ENCODE measurements around the gene WWOX.

Gene WWOX

DNA sequence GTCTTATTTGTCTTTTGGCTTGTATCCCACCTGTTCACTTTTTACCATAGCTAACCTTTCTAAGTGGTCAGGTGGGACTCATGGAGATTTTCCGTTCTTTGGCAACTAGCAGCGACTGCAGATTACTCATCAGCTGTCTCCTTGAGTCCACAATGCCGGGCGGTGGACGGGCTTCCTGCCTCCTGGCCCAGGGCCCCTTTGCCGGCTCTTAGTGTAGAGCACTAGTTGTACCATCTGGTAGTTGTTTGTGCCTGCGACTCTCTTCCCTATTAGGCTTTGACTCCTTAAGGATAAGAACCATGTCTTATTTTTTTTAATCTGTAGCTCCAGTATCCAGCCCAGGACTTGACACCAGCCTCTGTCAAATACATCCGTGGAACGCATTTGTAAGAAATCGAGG lies 399.9 kb downstream of the WWOX start:
- TF ChIP-seq, protein P1, sequence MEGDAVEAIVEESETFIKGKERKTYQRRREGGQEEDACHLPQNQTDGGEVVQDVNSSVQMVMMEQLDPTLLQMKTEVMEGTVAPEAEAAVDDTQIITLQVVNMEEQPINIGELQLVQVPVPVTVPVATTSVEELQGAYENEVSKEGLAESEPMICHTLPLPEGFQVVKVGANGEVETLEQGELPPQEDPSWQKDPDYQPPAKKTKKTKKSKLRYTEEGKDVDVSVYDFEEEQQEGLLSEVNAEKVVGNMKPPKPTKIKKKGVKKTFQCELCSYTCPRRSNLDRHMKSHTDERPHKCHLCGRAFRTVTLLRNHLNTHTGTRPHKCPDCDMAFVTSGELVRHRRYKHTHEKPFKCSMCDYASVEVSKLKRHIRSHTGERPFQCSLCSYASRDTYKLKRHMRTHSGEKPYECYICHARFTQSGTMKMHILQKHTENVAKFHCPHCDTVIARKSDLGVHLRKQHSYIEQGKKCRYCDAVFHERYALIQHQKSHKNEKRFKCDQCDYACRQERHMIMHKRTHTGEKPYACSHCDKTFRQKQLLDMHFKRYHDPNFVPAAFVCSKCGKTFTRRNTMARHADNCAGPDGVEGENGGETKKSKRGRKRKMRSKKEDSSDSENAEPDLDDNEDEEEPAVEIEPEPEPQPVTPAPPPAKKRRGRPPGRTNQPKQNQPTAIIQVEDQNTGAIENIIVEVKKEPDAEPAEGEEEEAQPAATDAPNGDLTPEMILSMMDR (IDR thresholded peaks at IDR 0.05; ENCODE audit: insufficient read depth, missing control alignments), result no peak
- no peak for DNase-seq (ENCODE audit: insufficient read length, low spot score)
- FAIRE-seq, result no peak

DNA sequence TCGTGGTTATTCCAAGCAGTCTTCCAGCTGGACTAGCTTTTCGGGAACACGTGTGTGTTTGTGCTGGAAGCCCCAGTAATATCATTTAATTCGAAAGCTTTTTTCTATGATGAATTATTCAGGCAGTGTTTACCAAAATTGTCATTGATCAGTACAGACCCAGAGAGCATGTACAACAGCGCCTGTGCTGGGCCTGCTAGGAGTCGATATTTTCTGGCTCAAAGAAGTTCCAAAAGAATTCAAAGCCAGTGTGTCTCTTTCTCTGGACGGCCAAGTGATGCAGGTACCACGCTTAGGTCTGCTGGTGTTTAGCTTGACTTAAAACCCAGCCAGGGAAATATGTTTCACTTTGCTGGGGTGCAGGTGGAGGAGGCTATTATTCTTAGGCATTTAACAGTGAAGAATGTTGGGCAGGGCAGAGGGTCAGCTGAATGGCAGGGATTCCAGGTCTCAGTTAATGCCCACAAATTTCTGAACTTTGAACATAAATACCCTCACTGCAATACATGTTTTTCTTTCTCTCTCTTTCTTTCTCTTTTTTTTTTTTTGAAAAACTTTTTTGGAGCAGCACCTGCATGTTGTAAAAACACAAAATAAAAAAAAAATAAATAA lies 401.3 kb downstream of the WWOX start:
- DNase-seq (ENCODE audit: insufficient read length, low spot score), result no peak
- TF ChIP-seq, protein P1 (IDR thresholded peaks at IDR 0.05; ENCODE audit: insufficient read depth, missing control alignments), result no peak
- no peak for FAIRE-seq

DNA sequence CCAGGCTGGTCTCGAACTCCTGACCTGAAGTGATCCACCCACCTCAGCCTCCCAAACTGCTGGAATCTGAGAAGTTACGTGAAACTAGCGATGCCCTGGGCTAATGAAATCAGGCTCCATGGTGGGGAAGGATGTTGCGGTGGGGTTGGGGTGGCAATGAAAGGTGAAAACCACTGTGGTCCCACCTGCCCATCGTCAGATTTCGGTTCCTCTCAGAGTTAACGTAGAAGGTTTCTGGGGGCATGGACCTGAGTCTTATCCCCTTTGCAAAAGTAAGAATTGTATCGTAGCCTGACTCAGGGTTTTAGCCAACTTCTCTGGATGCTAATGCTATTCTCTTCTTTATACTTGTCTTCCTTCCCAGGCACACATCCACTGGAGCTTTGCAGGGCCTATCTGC lies 402.3 kb downstream of the WWOX start:
- TF ChIP-seq, protein P1 (IDR thresholded peaks at IDR 0.05; ENCODE audit: insufficient read depth, missing control alignments), result no peak
- DNase-seq (ENCODE audit: insufficient read length, low spot score) (no peak), FAIRE-seq (no peak)

DNA sequence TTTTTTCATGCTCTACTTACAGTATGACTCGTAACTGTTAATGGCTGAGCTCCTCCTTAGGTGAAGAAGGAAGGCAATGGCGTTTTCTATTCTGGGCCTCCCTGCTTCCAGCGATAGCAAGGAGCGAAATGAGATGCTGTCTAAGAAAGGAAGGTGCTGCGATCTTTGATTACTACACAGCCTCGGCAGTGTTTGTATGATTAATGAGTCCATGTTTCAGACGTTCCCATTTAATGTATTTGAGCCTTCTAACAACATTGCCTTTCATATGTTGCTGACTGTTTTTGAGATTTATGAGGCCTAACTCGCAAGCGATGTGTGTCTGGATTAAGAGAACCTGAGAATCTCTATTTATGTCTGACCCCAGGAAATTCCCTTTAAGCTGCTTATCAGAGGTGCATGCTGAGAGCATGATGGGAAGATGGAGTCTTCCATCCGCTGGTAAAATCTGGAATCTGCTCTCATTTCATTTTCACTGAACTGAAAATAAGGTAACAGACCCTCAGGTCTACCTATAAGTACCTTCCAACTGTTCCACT lies 403.4 kb downstream of the WWOX start:
- DNase-seq (ENCODE audit: insufficient read length, low spot score), result no peak
- TF ChIP-seq, protein P1 (IDR thresholded peaks at IDR 0.05; ENCODE audit: insufficient read depth, missing control alignments), result no peak
- no peak for FAIRE-seq

DNA sequence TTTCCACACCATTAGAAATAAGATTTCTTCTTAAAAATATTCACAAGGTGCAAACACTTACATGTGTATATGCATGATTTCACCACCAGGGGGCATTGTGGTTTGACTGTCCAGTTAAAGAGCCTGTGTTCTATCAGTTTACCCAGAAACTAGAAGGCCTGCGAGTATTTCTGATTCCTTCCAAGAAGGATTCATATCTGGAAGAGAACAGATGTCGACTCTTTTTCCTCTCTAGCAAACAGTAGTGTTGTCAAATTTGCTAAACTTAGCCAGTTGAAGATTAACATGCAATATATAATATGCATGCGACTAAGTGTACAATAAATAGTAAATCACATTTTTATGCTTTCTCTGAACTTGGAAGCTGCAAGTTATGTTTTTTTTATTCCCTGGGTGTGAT lies 404.1 kb downstream of the WWOX start:
- FAIRE-seq (no peak), DNase-seq (ENCODE audit: insufficient read length, low spot score) (no peak)
- TF ChIP-seq, protein P1 (IDR thresholded peaks at IDR 0.05; ENCODE audit: insufficient read depth, missing control alignments), result peak; percentile 67

DNA sequence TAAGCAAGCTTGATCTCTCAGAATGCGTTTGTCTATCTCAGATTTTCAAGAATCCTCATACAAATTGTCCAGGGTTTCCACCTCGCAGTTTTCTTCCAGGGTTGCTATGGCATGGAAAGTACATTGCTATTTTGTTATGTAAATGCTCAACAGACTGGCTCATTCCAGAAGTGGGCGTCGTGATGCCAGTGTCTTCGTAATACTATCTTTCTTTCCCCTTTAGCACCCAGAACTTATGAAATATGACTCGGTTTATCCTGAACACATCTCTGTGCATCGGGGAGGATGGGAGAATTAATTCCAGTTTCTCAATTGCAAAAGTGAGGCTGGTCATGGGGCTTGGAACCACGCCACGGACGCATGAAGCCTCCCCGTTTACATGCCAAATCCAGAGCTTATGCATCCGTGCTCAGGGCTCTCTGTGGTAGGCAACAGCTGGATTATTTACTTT lies 405.0 kb downstream of the WWOX start:
- TF ChIP-seq, protein P1 (IDR thresholded peaks at IDR 0.05; ENCODE audit: insufficient read depth, missing control alignments), result no peak
- no peak for FAIRE-seq
- DNase-seq (ENCODE audit: insufficient read length, low spot score), result no peak

DNA sequence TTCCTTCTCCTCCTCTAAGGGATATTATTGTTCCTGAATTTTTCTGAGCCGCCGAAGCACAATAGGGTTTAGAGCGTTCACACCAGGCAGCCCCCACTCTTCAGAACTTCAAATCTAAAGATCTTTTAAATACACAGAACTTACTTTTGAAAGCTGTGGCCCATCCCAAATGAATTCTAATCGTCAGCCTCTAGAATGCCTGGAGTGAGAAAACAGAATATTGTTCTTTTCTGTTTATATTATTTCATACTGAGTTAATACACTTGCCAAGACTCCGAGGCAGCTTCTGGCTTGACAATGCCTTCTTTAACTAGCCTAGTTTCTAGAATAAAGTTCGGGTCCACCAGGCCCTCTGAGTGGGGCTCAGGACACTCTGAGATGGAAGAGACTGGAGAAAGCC lies 405.6 kb downstream of the WWOX start:
- TF ChIP-seq, protein P1 (IDR thresholded peaks at IDR 0.05; ENCODE audit: insufficient read depth, missing control alignments), result no peak
- no peak for FAIRE-seq
- DNase-seq (ENCODE audit: insufficient read length, low spot score), result no peak
